Kidney (tissue), 14 donors: ENCODE data around the gene ABCC3. TPM values are rescaled to one million over a fixed set of nuclear protein-coding genes. Genes with fewer than 3 reads are reported as not detected.

Experiments
- DNase-seq, 5 donors: peaks; one replicate each; pipeline ENCODE4 v3.0.0-alpha.2; 2013 to 2020
- FAIRE-seq: peaks from 2 replicates; lab custom pipeline; 2012; peaks lifted over from hg19 to GRCh38; lab: Jason Lieb, UNC
- H3K27ac ChIP-seq, 2 donors: one replicate each; pipeline ENCODE4 v1.7.0; 2013; ENCODE audit warnings: low read depth in 2 of 2, low read length in 2 of 2, inconsistent platforms in 1 of 2
- H3K27me3 ChIP-seq: one replicate; pipeline ENCODE4 v1.7.1; 2013; ENCODE audit warnings: low read length, inconsistent platforms; ENCODE audit not compliant: control insufficient read depth, insufficient read depth
- H3K36me3 ChIP-seq, 3 donors: one replicate each; pipeline versions ENCODE4 v1.7.0 to v1.7.1; 2013; ENCODE audit warnings: low read length in 3 of 3, control low read depth in 1 of 3, inconsistent platforms in 1 of 3; ENCODE audit not compliant: insufficient read depth in 3 of 3, control insufficient read depth in 2 of 3
- H3K4me1 ChIP-seq, 3 donors: one replicate each; pipeline versions ENCODE4 v1.7.0 to v1.7.1; 2013; ENCODE audit warnings: low read length in 3 of 3, inconsistent platforms in 1 of 3, low read depth in 1 of 3; ENCODE audit not compliant: control insufficient read depth in 2 of 3, insufficient read depth in 2 of 3
- H3K4me3 ChIP-seq, 3 donors: one replicate each; pipeline versions ENCODE4 v1.7.0 to v1.8.1; 2013; ENCODE audit warnings: low read length in 3 of 3, control low read depth in 1 of 3, inconsistent platforms in 1 of 3
- H3K9ac ChIP-seq, 3 donors: one replicate each; pipeline versions ENCODE4 v1.7.0 to v1.7.1; 2013; ENCODE audit warnings: low read length in 3 of 3, control low read depth in 1 of 3, inconsistent platforms in 1 of 3
- H3K9me3 ChIP-seq, 3 donors: one replicate each; pipeline versions ENCODE4 v1.7.0 to v1.7.1; 2013; ENCODE audit warnings: low read length in 3 of 3, control low read depth in 1 of 3, inconsistent platforms in 1 of 3; ENCODE audit not compliant: control insufficient read depth in 2 of 3, insufficient read depth in 1 of 3
- CTCF ChIP-seq: IDR thresholded peaks from 3 replicates; pipeline ENCODE4 v1.5.1; 2012; ENCODE audit warnings: mild to moderate bottlenecking, moderate library complexity, borderline replicate concordance; ENCODE audit not compliant: insufficient read depth; ENCODE audit errors: extremely low read depth
- intact Hi-C: fragments of 100-400 bp; cut with DNase I; formaldehyde crosslinking; loops from one replicate; pipeline ENCODE4 v1.11.1; 2022
- polyA plus RNA-seq: library from polyadenylated mRNA; stranded (reverse); fragments of 350-450 nt; fragmentation: Illumina TruSeq; extraction: RNeasy Lipid Tissue Mini Kit (QIAGEN cat#74804); gene quantifications from one replicate; pipeline ENCODE4 v1.2.3, GENCODE V29; 2014; ENCODE audit warnings: low read depth, low replicate concordance; ENCODE audit not compliant: insufficient read depth
- total RNA-seq: library from RNA; stranded (reverse); fragmentation: NEBNext Ultra II Directional; extraction: Animal tissue kit (Norgen Biotek cat#: 25700); gene quantifications from one replicate; pipeline ENCODE4 v1.2.1, GENCODE V29; 2021
- donor health status: control.
- donor health status: control.
- donor health status: control.
- donor health status: control.
- donor health status: control.
- donor health status: DM: yes; HTN: yes; CAD: no.
- donor health status: Normal renal cell carcinoma (clear cell type).

The ABCC3 gene
- total and polyA plus RNA-seq, 2 donors from 2014 or later, result 9.3 to 156 TPM

GRCh38 chr17:50658616-50659015 lies 23.9 kb downstream of the ABCC3 start:
- FAIRE-seq, result no peak
- Histone ChIP-seq H3K4me1 (peaks cover 0 to 24% (median 22%) of the 10 kb centered on the region in 3 donors), H3K9me3 (no peaks in the 10 kb centered on the region), H3K9ac (no peak overlapping the region), H3K27ac (no peak overlapping the region), H3K4me3 (no peak overlapping the region), H3K36me3 (no peaks in the 10 kb centered on the region), H3K27me3 (no peaks in the 10 kb centered on the region)
- no peak for TF ChIP-seq CTCF
- peak in 2 of 5 donors; percentile 52 to 69 for DNase-seq
- intact Hi-C loops, result no loop called here

GRCh38 chr17:50659179-50659578 lies 24.5 kb downstream of the ABCC3 start:
- Histone ChIP-seq H3K27ac (no peak overlapping the region), H3K36me3 (no peaks in the 10 kb centered on the region), H3K27me3 (no peaks in the 10 kb centered on the region), H3K9me3 (no peaks in the 10 kb centered on the region), H3K9ac (no peak overlapping the region), H3K4me3 (no peak overlapping the region), H3K4me1 (peaks cover 0 to 25% (median 24%) of the 10 kb centered on the region in 3 donors)
- peak in 1 of 5 donors; percentile 50 for DNase-seq
- FAIRE-seq, result no peak
- intact Hi-C loops, result no loop called here
- TF ChIP-seq CTCF, result no peak

- Histone ChIP-seq H3K4me3 (no peak overlapping the region), H3K9me3 (no peaks in the 10 kb centered on the region), H3K27me3 (no peaks in the 10 kb centered on the region), H3K4me1 (peaks cover 0 to 25% (median 24%) of the 10 kb centered on the region in 3 donors), H3K9ac (peak overlapping the region in 1 of 3 donors; percentile 34), H3K27ac (peak overlapping the region; percentile 45 to 60), H3K36me3 (no peaks in the 10 kb centered on the region)
- FAIRE-seq, result no peak
- no peak for TF ChIP-seq CTCF
- peak in 2 of 5 donors; percentile 54 to 77 for DNase-seq
- intact Hi-C loops, result no loop called here
These were observed 25.6 kb downstream of the ABCC3 start for GRCh38 chr17:50660042-50660886.
